K562 (cell line): ENCODE results near the gene POLR1C. TPM values are rescaled to one million over a fixed set of nuclear protein-coding genes. Genes with fewer than 3 reads are reported as not detected.

Experiments used
- CBX1 ChIP-seq: sonication (generic); IDR thresholded peaks from 2 replicates; pipeline ENCODE4 v1.6.1; 2016; ENCODE audit warnings: antibody characterized with exemption, low read depth, mild to moderate bottlenecking
- E2F4 ChIP-seq: sonication (generic); formaldehyde crosslinking; IDR thresholded peaks from 2 replicates; pipeline ENCODE4 v1.8.0; 2022; ENCODE audit warnings: mild to moderate bottlenecking, low read depth, missing genetic modification reagents
- ELF2 ChIP-seq: fragments of 250-450 bp; sonication (Bioruptor Pico); IDR thresholded peaks from 2 replicates; pipeline ENCODE4 v1.5.0; 2021; ENCODE audit warnings: mild to moderate bottlenecking
- EP400 ChIP-seq: fragments of 450-650 bp; IDR thresholded peaks from 2 replicates; pipeline ENCODE4 v1.6.1; 2017; ENCODE audit warnings: antibody characterized with exemption, mild to moderate bottlenecking, moderate library complexity
- FOXJ2 ChIP-seq: fragments of 200-800 bp; sonication (Bioruptor generic); IDR thresholded peaks from 2 replicates; pipeline ENCODE4 v1.6.1; 2016; ENCODE audit warnings: missing genetic modification characterization, missing compliant biosample characterization
- KLF1 ChIP-seq: fragments of 450-650 bp; IDR thresholded peaks from 2 replicates; pipeline ENCODE4 v1.6.1; 2016; ENCODE audit warnings: missing genetic modification characterization, missing compliant biosample characterization
- NUFIP1 ChIP-seq: fragments of 450-650 bp; IDR thresholded peaks from 2 replicates; pipeline ENCODE4 v1.6.1; 2018; ENCODE audit not compliant: partially characterized antibody
- POLR2B ChIP-seq: fragments of 450-650 bp; IDR thresholded peaks from 2 replicates; pipeline ENCODE4 v1.6.1; 2018; ENCODE audit warnings: low read depth; ENCODE audit not compliant: partially characterized antibody
- POLR2G ChIP-seq: fragments of 200-400 bp; formaldehyde crosslinking; IDR thresholded peaks from 2 replicates; pipeline ENCODE4 v1.6.1; 2017; ENCODE audit warnings: low read depth, mild to moderate bottlenecking, antibody characterized with exemption, low read length, moderate library complexity
- PPARD ChIP-seq: fragments of 250-450 bp; sonication (Bioruptor Pico); IDR thresholded peaks from 2 replicates; pipeline ENCODE4 v1.8.0; 2022; ENCODE audit warnings: inconsistent platforms, mild to moderate bottlenecking, moderate library complexity
- SMARCB1 ChIP-seq: IDR thresholded peaks from 2 replicates; pipeline ENCODE4 v1.6.1; 2011; ENCODE audit warnings: improper control_type of control experiment, low read depth; ENCODE audit not compliant: insufficient read length
- SP1 ChIP-seq: sonication (generic); formaldehyde crosslinking; IDR thresholded peaks from 2 replicates; pipeline ENCODE4 v1.8.1; 2022; ENCODE audit warnings: mild to moderate bottlenecking, missing genetic modification reagents
- SREBF1 ChIP-seq: fragments of 150-350 bp; IDR thresholded peaks from 2 replicates; pipeline ENCODE4 v1.6.1; 2014; ENCODE audit warnings: antibody characterized with exemption, low read depth, low read length, borderline replicate concordance
- TOE1 ChIP-seq, 2 experiments: fragments of 450-650 bp in 1 of 2; sonication (generic) in 1 of 2; formaldehyde crosslinking in 1 of 2; IDR thresholded peaks; 2 replicates each; pipeline versions ENCODE4 v1.7.1 to v1.8.0; 2016 to 2022; ENCODE audit warnings: borderline replicate concordance in 2 of 2, mild to moderate bottlenecking in 2 of 2, antibody characterized with exemption in 1 of 2, inconsistent platforms in 1 of 2, low read depth in 1 of 2, missing genetic modification reagents in 1 of 2, moderate library complexity in 1 of 2
- TSC22D4 ChIP-seq: fragments of 450-650 bp; IDR thresholded peaks from 2 replicates; pipeline ENCODE4 v1.6.1; 2016; ENCODE audit warnings: missing genetic modification characterization, missing biosample characterization, control low read depth
- WHSC1 ChIP-seq: IDR thresholded peaks from one replicate; pipeline ENCODE4 v1.6.1; 2012; ENCODE audit warnings: low read length, control low read depth, inconsistent platforms
- XRCC4 ChIP-seq: IDR thresholded peaks from one replicate; pipeline ENCODE4 v1.6.1; 2011; ENCODE audit not compliant: insufficient read depth, insufficient read length; ENCODE audit errors: extremely low read depth
- ZKSCAN3 ChIP-seq: fragments of 250-450 bp; sonication (Bioruptor Pico); IDR thresholded peaks from 2 replicates; pipeline ENCODE4 v1.4.0; 2020
- ZNF277 ChIP-seq: fragments of 250-450 bp; sonication (Bioruptor Pico); IDR thresholded peaks from 2 replicates; pipeline ENCODE4 v1.8.0; 2022; ENCODE audit warnings: inconsistent platforms, mild to moderate bottlenecking, moderate library complexity, borderline replicate concordance
- polyA plus RNA-seq, 8 experiments: library from polyadenylated mRNA; depleted of rRNA in 4 of 8; stranded (reverse) in 5 of 8; unstranded in 3 of 8; fragments of >200 nt; fragmentation: Nextera tagmentation in 2 of 8; fragmentation: Illumina TruSeq in 1 of 8; extraction: Ambion mirVana in 2 of 8; extraction: Trizol in 1 of 8; gene quantifications; 2 replicates each; pipeline versions ENCODE4 v1.2.1 to v1.2.3, GENCODE V29; 2011 to 2014; ENCODE audit warnings: inconsistent platforms in 1 of 8, missing spikeins in 1 of 8
- total RNA-seq, 7 experiments: library from RNA; depleted of rRNA in 6 of 7; stranded (reverse); fragments of >200 nt in 6 of 7; fragmentation: Illumina TruSeq in 2 of 7; extraction: Trizol in 2 of 7; gene quantifications; 2 replicates each; pipeline versions ENCODE4 v1.2.1 to v1.2.3, GENCODE V29; 2011 to 2021; ENCODE audit warnings: low replicate concordance in 1 of 7
- TF ChIP-seq, protein P1 (sequence below), 2 experiments: fragments of 450-650 bp in 1 of 2; sonication (generic) in 1 of 2; formaldehyde crosslinking in 1 of 2; IDR thresholded peaks in 1 of 2; conservative IDR thresholded peaks in 1 of 2; 2 replicates each; pipeline versions ENCODE4 v1.6.1 to v1.8.1; 2016 to 2023; ENCODE audit warnings: mild to moderate bottlenecking in 2 of 2, moderate library complexity in 2 of 2, inconsistent platforms in 1 of 2, missing genetic modification reagents in 1 of 2
- TF ChIP-seq, protein P2 (sequence below): fragments of 250-450 bp; sonication (Bioruptor Pico); IDR thresholded peaks from 2 replicates; pipeline ENCODE4 v1.5.0; 2021; ENCODE audit warnings: mild to moderate bottlenecking, moderate library complexity

The POLR1C gene
- total and polyA plus RNA-seq, 9 of the 15 experiments (the other 6 are each of a cell fraction or from before 2014, with no cell fraction given) = 83.5 to 429 (median 120) TPM

GRCh38 chr6:43477235-43478007 lies 39.5 kb upstream of the POLR1C start, which contains the start of gene TJAP1 (continued):
- TF ChIP-seq E2F4 = peak; percentile 88
- no peak for TF ChIP-seq ELF2 (CRISPR knock-in tag)
- TF ChIP-seq WHSC1 = no peak
- peak; percentile 71; the same call in 1 of the 2 replicates for TF ChIP-seq TOE1 (IDR thresholded peaks at IDR 0.05; ENCODE audit: borderline replicate concordance)
- no peak for TF ChIP-seq TOE1 (CRISPR knock-in tag; IDR thresholded peaks at IDR 0.05; ENCODE audit: borderline replicate concordance, low read depth)
- TF ChIP-seq, protein P1, sequence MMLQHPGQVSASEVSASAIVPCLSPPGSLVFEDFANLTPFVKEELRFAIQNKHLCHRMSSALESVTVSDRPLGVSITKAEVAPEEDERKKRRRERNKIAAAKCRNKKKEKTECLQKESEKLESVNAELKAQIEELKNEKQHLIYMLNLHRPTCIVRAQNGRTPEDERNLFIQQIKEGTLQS (IDR thresholded peaks at IDR 0.05) = peak; percentile 8; the same call in 1 of the 2 replicates
- TF ChIP-seq, protein P1 (CRISPR knock-in tag; conservative IDR thresholded peaks at IDR 0.05) = no peak
- no peak for TF ChIP-seq FOXJ2 (tag)
- TF ChIP-seq ZNF277 (CRISPR knock-in tag) = no peak
- TF ChIP-seq XRCC4 = no peak
- peak; percentile 74 for TF ChIP-seq EP400
- peak; percentile 94 for TF ChIP-seq POLR2B
- TF ChIP-seq ZKSCAN3 (CRISPR knock-in tag) = no peak
- TF ChIP-seq SREBF1 = no peak
- TF ChIP-seq, protein P2, sequence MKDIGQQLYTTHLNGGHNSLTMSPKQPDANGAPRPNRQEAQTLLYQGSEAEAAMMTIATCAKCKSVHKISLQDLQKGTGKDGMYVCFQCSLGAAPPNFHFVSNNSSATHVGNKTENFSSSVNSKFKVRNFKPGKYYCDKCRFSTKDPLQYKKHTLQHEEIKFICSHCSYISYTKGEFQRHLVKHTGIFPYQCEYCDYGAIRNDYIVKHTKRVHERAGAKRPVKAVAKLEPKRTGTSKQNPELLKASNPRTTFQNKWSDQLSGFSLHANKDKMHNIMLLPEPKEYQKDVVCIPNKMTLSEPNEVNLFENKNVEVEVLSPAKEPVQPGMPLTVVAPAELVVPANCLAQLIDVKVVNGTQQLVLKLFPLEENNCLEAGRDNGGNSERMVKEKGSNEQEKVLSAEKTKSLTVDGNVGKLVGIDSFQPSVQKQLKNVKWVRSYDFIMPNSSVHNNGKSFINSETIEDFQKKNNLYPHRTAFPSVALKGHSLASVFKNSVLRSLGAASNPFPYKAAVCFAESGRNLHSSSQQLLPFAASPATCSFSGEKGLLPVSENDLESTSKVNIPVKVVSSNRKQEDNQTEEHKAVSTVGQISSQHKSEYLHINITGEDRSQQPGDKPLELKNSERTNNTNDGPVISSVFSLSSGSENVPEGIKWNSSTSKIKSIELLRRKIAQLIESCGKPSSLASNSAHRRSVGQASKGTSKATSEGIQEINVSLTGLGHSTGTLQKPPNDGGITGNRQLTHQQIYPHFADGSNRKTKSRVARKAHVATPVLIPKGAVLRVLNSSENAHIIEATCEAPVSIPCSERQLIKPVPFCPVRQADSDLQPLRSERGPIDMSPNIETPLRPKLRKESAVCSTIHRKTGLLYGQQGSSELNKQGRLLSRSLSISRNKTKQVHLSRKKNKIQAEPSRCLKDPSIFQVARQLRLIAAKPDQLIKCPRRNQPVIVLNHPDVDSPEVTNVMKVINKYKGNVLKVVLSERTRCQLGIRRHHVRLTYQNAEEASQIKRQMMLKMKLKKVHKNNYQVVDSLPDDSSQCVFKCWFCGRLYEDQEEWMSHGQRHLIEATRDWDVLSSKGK (CRISPR knock-in tag) = no peak
- TF ChIP-seq KLF1 (tag) = no peak
- no peak for TF ChIP-seq NUFIP1
- TF ChIP-seq POLR2G = peak; percentile 99
- TF ChIP-seq SP1 (CRISPR knock-in tag) = peak; percentile 64; the same call in 1 of the 2 replicates
- TF ChIP-seq TSC22D4 (tag) = no peak
- TF ChIP-seq SMARCB1 = no peak
- peak; percentile 85; the same call in 1 of the 2 replicates for TF ChIP-seq CBX1
- TF ChIP-seq PPARD = no peak
